Measurements from ENCODE around the gene LRRC73. TPM values are rescaled to one million over a fixed set of nuclear protein-coding genes. Genes with fewer than 3 reads are reported as not detected.

Gene LRRC73
- total and polyA plus RNA-seq, 4 donors, result 0.87 to 4.8 (median 1.9) TPM

- TF ChIP-seq CTCF (IDR thresholded peaks at IDR 0.05; ENCODE audit: control extremely low read depth, extremely low read depth), result no peak
- H3K27me3 ChIP-seq (ENCODE audit: control insufficient read depth in 3 of 3, insufficient read depth in 3 of 3, low read length in 2 of 3), result peaks cover 0 to 5% (median 2%) of the 10 kb centered on the region in 3 donors
- no peaks in the 10 kb centered on the region for H3K36me3 ChIP-seq (ENCODE audit: control insufficient read depth in 4 of 4, insufficient read depth in 4 of 4, low read length in 4 of 4)
- peaks cover 0 to 5% (median 0%) of the 10 kb centered on the region in 5 donors for H3K4me1 ChIP-seq (ENCODE audit: control insufficient read depth in 5 of 5, insufficient read depth in 5 of 5, low read length in 5 of 5)
- H3K4me3 ChIP-seq, result no peak overlapping the region
- H3K9me3 ChIP-seq (ENCODE audit: control insufficient read depth in 4 of 4, insufficient read depth in 3 of 4, low read length in 3 of 4), result no peaks in the 10 kb centered on the region
- 65 to 74% methylated on average over 2 of the region's 2 CpGs for WGBS, 2 donors
- no peak for DNase-seq
- no peak overlapping the region for H3K27ac ChIP-seq (ENCODE audit: low read depth in 1 of 2, low read length in 1 of 2)
- no peak for ATAC-seq (ENCODE audit: insufficient read depth, low FRiP score)
- no peak overlapping the region for H3K9ac ChIP-seq (ENCODE audit: insufficient read depth in 1 of 2, low read length in 2 of 2)
Measured at GRCh38 chr6:43465948-43466347, 44.2 kb downstream of the LRRC73 start.

GRCh38 chr6:43464337-43464736 is 45.8 kb downstream of the LRRC73 start:
- H3K27ac ChIP-seq (ENCODE audit: low read depth in 1 of 2, low read length in 1 of 2), result no peak overlapping the region
- no peak for TF ChIP-seq CTCF (IDR thresholded peaks at IDR 0.05; ENCODE audit: control extremely low read depth, extremely low read depth)
- no peak overlapping the region for H3K4me3 ChIP-seq
- peaks cover 0 to 9% (median 2%) of the 10 kb centered on the region in 3 donors for H3K27me3 ChIP-seq (ENCODE audit: control insufficient read depth in 3 of 3, insufficient read depth in 3 of 3, low read length in 2 of 3)
- peaks cover 0 to 2% (median 0%) of the 10 kb centered on the region in 4 donors for H3K9me3 ChIP-seq (ENCODE audit: control insufficient read depth in 4 of 4, insufficient read depth in 3 of 4, low read length in 3 of 4)
- peaks cover 0 to 4% (median 0%) of the 10 kb centered on the region in 5 donors for H3K4me1 ChIP-seq (ENCODE audit: control insufficient read depth in 5 of 5, insufficient read depth in 5 of 5, low read length in 5 of 5)
- H3K36me3 ChIP-seq (ENCODE audit: control insufficient read depth in 4 of 4, insufficient read depth in 4 of 4, low read length in 4 of 4), result no peaks in the 10 kb centered on the region
- WGBS, 2 donors, result 80 to 93% methylated on average over 8 of the region's 8 CpGs
- no peak overlapping the region for H3K9ac ChIP-seq (ENCODE audit: insufficient read depth in 1 of 2, low read length in 2 of 2)
- no peak for DNase-seq
- ATAC-seq (ENCODE audit: insufficient read depth, low FRiP score), result no peak

GRCh38 chr6:43461936-43462335 is 48.2 kb downstream of the LRRC73 start:
- no peak for ATAC-seq (ENCODE audit: insufficient read depth, low FRiP score)
- peaks cover 0 to 12% (median 4%) of the 10 kb centered on the region in 3 donors for H3K27me3 ChIP-seq (ENCODE audit: control insufficient read depth in 3 of 3, insufficient read depth in 3 of 3, low read length in 2 of 3)
- H3K27ac ChIP-seq (ENCODE audit: low read depth in 1 of 2, low read length in 1 of 2), result no peak overlapping the region
- 68 to 82% methylated on average over 5 of the region's 5 CpGs for WGBS, 2 donors
- no peak for TF ChIP-seq CTCF (IDR thresholded peaks at IDR 0.05; ENCODE audit: control extremely low read depth, extremely low read depth)
- H3K9me3 ChIP-seq (ENCODE audit: control insufficient read depth in 4 of 4, insufficient read depth in 3 of 4, low read length in 3 of 4), result peaks cover 0 to 2% (median 0%) of the 10 kb centered on the region in 4 donors
- H3K4me1 ChIP-seq (ENCODE audit: control insufficient read depth in 5 of 5, insufficient read depth in 5 of 5, low read length in 5 of 5), result no peaks in the 10 kb centered on the region
- no peaks in the 10 kb centered on the region for H3K36me3 ChIP-seq (ENCODE audit: control insufficient read depth in 4 of 4, insufficient read depth in 4 of 4, low read length in 4 of 4)
- DNase-seq, result no peak
- no peak overlapping the region for H3K4me3 ChIP-seq
- H3K9ac ChIP-seq (ENCODE audit: insufficient read depth in 1 of 2, low read length in 2 of 2), result no peak overlapping the region

GRCh38 chr6:43460032-43460431 is 50.1 kb downstream of the LRRC73 start:
- H3K36me3 ChIP-seq (ENCODE audit: control insufficient read depth in 4 of 4, insufficient read depth in 4 of 4, low read length in 4 of 4), result no peaks in the 10 kb centered on the region
- no peak overlapping the region for H3K27ac ChIP-seq (ENCODE audit: low read depth in 1 of 2, low read length in 1 of 2)
- H3K4me3 ChIP-seq, result no peak overlapping the region
- no peak overlapping the region for H3K9ac ChIP-seq (ENCODE audit: insufficient read depth in 1 of 2, low read length in 2 of 2)
- ATAC-seq (ENCODE audit: insufficient read depth, low FRiP score) (no peak), DNase-seq (no peak)
- H3K4me1 ChIP-seq (ENCODE audit: control insufficient read depth in 5 of 5, insufficient read depth in 5 of 5, low read length in 5 of 5), result peaks cover 0 to 3% (median 0%) of the 10 kb centered on the region in 5 donors
- peaks cover 0 to 24% (median 10%) of the 10 kb centered on the region in 3 donors for H3K27me3 ChIP-seq (ENCODE audit: control insufficient read depth in 3 of 3, insufficient read depth in 3 of 3, low read length in 2 of 3)
- peaks cover 0 to 2% (median 0%) of the 10 kb centered on the region in 4 donors for H3K9me3 ChIP-seq (ENCODE audit: control insufficient read depth in 4 of 4, insufficient read depth in 3 of 4, low read length in 3 of 4)
- TF ChIP-seq CTCF (IDR thresholded peaks at IDR 0.05; ENCODE audit: control extremely low read depth, extremely low read depth), result no peak
- 65 to 85% methylated on average over 4 of the region's 4 CpGs for WGBS, 2 donors

Data from lung (tissue), 12 donors.